Erythroblast (primary cell): ENCODE measurements around the gene SYT1.

Source experiments
- GATA1 ChIP-seq: IDR thresholded peaks from 2 replicates; pipeline ENCODE4 v1.6.1; 2011; ENCODE audit warnings: low read depth, mild to moderate bottlenecking, control low read depth, low read length, moderate library complexity
- POLR2A ChIP-seq: IDR thresholded peaks from 2 replicates; pipeline ENCODE4 v1.6.1; 2011; ENCODE audit warnings: mild to moderate bottlenecking, low read length

DNA sequence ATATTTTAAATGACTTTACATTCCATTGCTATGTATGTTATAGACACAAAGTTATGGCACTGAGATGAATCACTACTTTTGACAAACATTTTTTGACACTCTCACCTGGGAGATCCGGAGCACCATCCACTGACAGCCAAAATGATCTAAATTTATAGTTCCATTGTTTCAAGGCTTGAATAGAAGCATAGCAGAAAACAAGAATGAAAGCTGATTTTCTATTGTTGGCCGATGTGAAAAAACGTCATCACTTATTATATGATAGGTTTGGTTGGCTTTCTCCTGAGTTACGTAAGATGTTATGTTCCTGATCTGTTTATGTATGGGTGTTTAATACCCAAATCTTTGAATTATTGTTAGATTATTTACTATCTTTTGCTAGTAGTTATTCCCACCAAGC lies 520.0 kb downstream of the SYT1 start:
- no peak for TF ChIP-seq POLR2A
- no peak for TF ChIP-seq GATA1
